Measurements from ENCODE around the gene CFAP299. TPM values are rescaled to one million over a fixed set of nuclear protein-coding genes. Genes with fewer than 3 reads are reported as not detected.

Gene CFAP299
- polyA plus RNA-seq, 2 of the 4 experiments (the other 2 are of a cell fraction): not detected

- no peak for ATAC-seq
- WGBS (ENCODE audit: missing lambda C conversion rate): 4% methylated on average over 2 of the region's 2 CpGs
These were observed 116.5 kb downstream of the CFAP299 start for GRCh38 chr4:80452055-80452454.

GRCh38 chr4:80452768-80453167 is 117.2 kb downstream of the CFAP299 start:
- ATAC-seq (no peak), DNase-seq (ENCODE audit: low read depth in 1 of 2, low spot score in 1 of 2) (no peak), FAIRE-seq (no peak)
- TF ChIP-seq BHLHE40 (IDR thresholded peaks at IDR 0.05; ENCODE audit: low read depth, low read length) (no peak), ELK1 (IDR thresholded peaks at IDR 0.05; ENCODE audit: low read depth, low read length) (no peak), PBX3 (IDR thresholded peaks at IDR 0.05) (no peak), ESRRA (IDR thresholded peaks at IDR 0.05; ENCODE audit: borderline replicate concordance, low read length) (no peak), EP300 (IDR thresholded peaks at IDR 0.05) (no peak), RARB (CRISPR knock-in tag; IDR thresholded peaks at IDR 0.05) (no peak), RFX5 (IDR thresholded peaks at IDR 0.05) (no peak), CHD4 (IDR thresholded peaks at IDR 0.05; ENCODE audit: borderline replicate concordance) (no peak), RNF2 (IDR thresholded peaks at IDR 0.05; ENCODE audit: borderline replicate concordance, low read depth) (no peak), GATA3 (IDR thresholded peaks at IDR 0.05; ENCODE audit: borderline replicate concordance) (no peak), PHF8 (IDR thresholded peaks at IDR 0.05; ENCODE audit: borderline replicate concordance, low read depth) (no peak), MAFK (IDR thresholded peaks at IDR 0.05; ENCODE audit: partially characterized antibody) (no peak), KDM5A (IDR thresholded peaks at IDR 0.05) (no peak)
- 40% methylated on average over 4 of the region's 4 CpGs for WGBS (ENCODE audit: missing lambda C conversion rate)
- POLR2A ChIA-PET: no interaction called here
- CTCF ChIA-PET: no interaction called here
- no peaks in the 10 kb centered on the region for H3K9me3 ChIP-seq
- no peak overlapping the region for H3K27ac ChIP-seq
- no peaks in the 10 kb centered on the region for H3K4me1 ChIP-seq
- H3K4me2 ChIP-seq: no peak overlapping the region
- no peak overlapping the region for H3K4me3 ChIP-seq

More at GRCh38 chr4:80452055-80452454, 116.5 kb downstream of the CFAP299 start:
- ChIA-PET CTCF (no interaction called here), POLR2A (no interaction called here)
- no peak for FAIRE-seq
- no peak for DNase-seq (ENCODE audit: low read depth in 1 of 2, low spot score in 1 of 2)
- Histone ChIP-seq H3K4me1 (no peaks in the 10 kb centered on the region), H3K4me2 (no peak overlapping the region), H3K9me3 (no peaks in the 10 kb centered on the region), H3K27ac (no peak overlapping the region), H3K4me3 (no peak overlapping the region)
- no peak for TF ChIP-seq E2F6 (IDR thresholded peaks at IDR 0.05; ENCODE audit: borderline replicate concordance, low read depth)
- no peak for TF ChIP-seq FOSL2 (IDR thresholded peaks at IDR 0.05)
- TF ChIP-seq FOSL2 (CRISPR knock-in tag; IDR thresholded peaks at IDR 0.05): no peak
- no peak for TF ChIP-seq HOXB5 (CRISPR knock-in tag; IDR thresholded peaks at IDR 0.05)
- TF ChIP-seq REST (IDR thresholded peaks at IDR 0.05): no peak
- TF ChIP-seq NFE2L2 (conservative IDR thresholded peaks at IDR 0.05; ENCODE audit: low read length): no peak
- no peak for TF ChIP-seq RFX5 (IDR thresholded peaks at IDR 0.05)
- no peak for TF ChIP-seq RAD21 (conservative IDR thresholded peaks at IDR 0.05 in 1 of 2, IDR thresholded peaks at IDR 0.05 in 1 of 2)
- TF ChIP-seq MYC (IDR thresholded peaks at IDR 0.05; ENCODE audit: borderline replicate concordance, low read length): no peak
- no peak for TF ChIP-seq TFCP2L1 (CRISPR knock-in tag; IDR thresholded peaks at IDR 0.05)
- TF ChIP-seq HOXB13 (CRISPR knock-in tag; IDR thresholded peaks at IDR 0.05; ENCODE audit: low read depth): no peak
- TF ChIP-seq HOXA7 (CRISPR knock-in tag; IDR thresholded peaks at IDR 0.05): no peak
- no peak for TF ChIP-seq RNF2 (IDR thresholded peaks at IDR 0.05; ENCODE audit: borderline replicate concordance, low read depth)
- TF ChIP-seq CTCF (IDR thresholded peaks at IDR 0.05): no peak
- no peak for TF ChIP-seq CBX2 (IDR thresholded peaks at IDR 0.05; ENCODE audit: borderline replicate concordance, low read depth)

Data from A549 (cell line).